Measurements from ENCODE around the gene RP9. TPM values are rescaled to one million over a fixed set of nuclear protein-coding genes. Genes with fewer than 3 reads are reported as not detected.
A peak's percentile ranks its signal among the peaks of the same experiment; 100 is the strongest.

Gene RP9
- total and polyA plus RNA-seq, 2 of the 13 experiments (the other 11 are each of a cell fraction or from before 2014, with no cell fraction given), result 14.2 to 18.6 TPM

GRCh38 chr7:33053721-33054120, 55.5 kb downstream of the RP9 start (continued):
- TF ChIP-seq ATF1 (CRISPR knock-in tag; IDR thresholded peaks at IDR 0.05), result no peak
- no peak for TF ChIP-seq KLF13 (CRISPR knock-in tag; IDR thresholded peaks at IDR 0.05)
- TF ChIP-seq ZNF749 (CRISPR knock-in tag; IDR thresholded peaks at IDR 0.05; ENCODE audit: borderline replicate concordance), result no peak
- TF ChIP-seq GMEB2 (CRISPR knock-in tag; IDR thresholded peaks at IDR 0.05; ENCODE audit: low read depth), result no peak
- no peak for TF ChIP-seq TEAD3 (CRISPR knock-in tag; optimal IDR thresholded peaks at IDR 0.05; ENCODE audit: borderline replicate concordance)
- TF ChIP-seq KAT8 (CRISPR knock-in tag; IDR thresholded peaks at IDR 0.05), result no peak
- TF ChIP-seq ZNF737 (CRISPR knock-in tag; IDR thresholded peaks at IDR 0.05; ENCODE audit: borderline replicate concordance), result no peak

- H3K4me1 ChIP-seq (ENCODE audit: insufficient read depth, low read length), result peaks cover 47% of the 10 kb centered on the region
- H3K4me2 ChIP-seq (ENCODE audit: low read depth, low read length), result no peak overlapping the region
- ATAC-seq (peak; percentile 48; the same call in 1 of the 3 replicates), DNase-seq (ENCODE audit: low spot score) (peak; percentile 41), FAIRE-seq (no peak)
- no peaks in the 10 kb centered on the region for H3K9me3 ChIP-seq (ENCODE audit: low read length)
- H3K79me2 ChIP-seq (ENCODE audit: insufficient read depth, low read length), result peaks cover 95% of the 10 kb centered on the region
- intact Hi-C loops (cut with micrococcal nuclease; ENCODE audit: unreplicated experiment) (no loop called here), in situ Hi-C loops (cut with HindIII; ENCODE audit: extremely low pct_ligation_motif_present, low pct_unique_long_range_greater_than_20kb) (no loop called here)
- no peaks in the 10 kb centered on the region; a peak in 1 of 5 replicates for H3K27me3 ChIP-seq (ENCODE audit: control insufficient read depth in 1 of 2, insufficient read depth in 2 of 2, low read length in 2 of 2)
- WGBS (ENCODE audit: low lambda C conversion rate), result 41% methylated on average over 1 of the region's 1 CpG
- POLR2A ChIA-PET, result no interaction called here
- no peak overlapping the region for H3K9ac ChIP-seq (ENCODE audit: insufficient read depth, low read depth, low read length)
- H3K4me3 ChIP-seq (replicated peaks in 1 of 3; ENCODE audit: insufficient read depth in 1 of 3, low read depth in 2 of 3, low read length in 3 of 3), result no peak overlapping the region
- H3K27ac ChIP-seq (ENCODE audit: extremely low read length, insufficient read depth, low read length), result peak overlapping the region; percentile 32
- H3K36me3 ChIP-seq (replicated peaks in 1 of 2; ENCODE audit: control insufficient read depth in 1 of 2, insufficient read depth in 2 of 2, low read length in 2 of 2), result no peaks in the 10 kb centered on the region
- no TSS peak for BruUV-seq (replicated peaks)
- CTCF ChIA-PET (ENCODE audit: low intra/inter-chr PET ratio, low total read pairs), result interaction anchor here (1.2 kb wide), 2 partner anchors 204 to 250 kb away, joined by 3 read pairs; no protein-coding TSS in a partner anchor
- no peak overlapping the region for H2AFZ ChIP-seq (ENCODE audit: low read length)
- H4K20me1 ChIP-seq (ENCODE audit: insufficient read depth, low read length), result no peaks in the 10 kb centered on the region
- TF ChIP-seq AHR (CRISPR knock-in tag; IDR thresholded peaks at IDR 0.05) (no peak), CTCF (CRISPR knock-in tag; IDR thresholded peaks at IDR 0.05) (peak; percentile 58), SMC3 (IDR thresholded peaks at IDR 0.05; ENCODE audit: low read length) (peak; percentile 57; the same call in 1 of the 2 replicates), ARID3A (IDR thresholded peaks at IDR 0.05; ENCODE audit: low read depth, low read length) (0 out of 2 replicates have a peak, but pooled peaks have one; percentile 30), STAG1 (CRISPR knock-in tag; IDR thresholded peaks at IDR 0.05) (peak; percentile 58)
Observed at GRCh38 chr7:33050535-33051318, 58.5 kb downstream of the RP9 start.
